Stimulated activated CD4-positive, alpha-beta T cell treated with anti-CD3 and anti-CD28 coated beads, Interleukin-1b, Interleukin-23, amount 100 ng/mL, for 24 hours (primary cell): ENCODE data around the gene ORC3.
"Not testable (repeated sequence)": the region's sequence is repeated elsewhere in the genome, so short reads cannot be mapped to it uniquely, and the experiment has no call there.

ENCODE experiments used
- DNase-seq, 4 experiments: peaks; one replicate each; pipeline ENCODE4 v3.0.0-alpha.2; 2020; ENCODE audit warnings: low read depth in 4 of 4, low spot score in 1 of 4

The ORC3 gene

GRCh38 chr6:87692086-87692485 lies 102.2 kb downstream of the ORC3 start:
- DNase-seq, result no peak

DNA sequence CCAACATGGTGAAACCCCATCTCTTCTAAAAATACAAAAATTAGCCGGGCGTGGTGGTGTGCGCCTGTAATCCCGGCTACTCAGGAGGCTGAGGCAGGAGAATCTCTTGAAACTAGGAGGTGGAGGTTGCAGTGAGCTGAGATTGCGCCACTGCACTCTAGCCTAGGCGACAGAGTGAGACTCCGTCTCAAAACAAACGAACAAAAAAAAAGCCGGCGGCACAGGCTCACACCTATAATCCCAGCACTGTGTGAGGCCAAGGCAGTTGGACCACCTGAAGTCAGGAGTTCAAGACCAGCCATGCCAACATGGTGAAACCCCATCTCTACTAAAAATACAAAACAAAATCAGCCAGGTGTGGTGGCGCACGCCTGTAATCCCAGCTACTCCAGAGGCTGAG lies 106.9 kb downstream of the ORC3 start:
- not testable (repeated sequence) for DNase-seq

DNA sequence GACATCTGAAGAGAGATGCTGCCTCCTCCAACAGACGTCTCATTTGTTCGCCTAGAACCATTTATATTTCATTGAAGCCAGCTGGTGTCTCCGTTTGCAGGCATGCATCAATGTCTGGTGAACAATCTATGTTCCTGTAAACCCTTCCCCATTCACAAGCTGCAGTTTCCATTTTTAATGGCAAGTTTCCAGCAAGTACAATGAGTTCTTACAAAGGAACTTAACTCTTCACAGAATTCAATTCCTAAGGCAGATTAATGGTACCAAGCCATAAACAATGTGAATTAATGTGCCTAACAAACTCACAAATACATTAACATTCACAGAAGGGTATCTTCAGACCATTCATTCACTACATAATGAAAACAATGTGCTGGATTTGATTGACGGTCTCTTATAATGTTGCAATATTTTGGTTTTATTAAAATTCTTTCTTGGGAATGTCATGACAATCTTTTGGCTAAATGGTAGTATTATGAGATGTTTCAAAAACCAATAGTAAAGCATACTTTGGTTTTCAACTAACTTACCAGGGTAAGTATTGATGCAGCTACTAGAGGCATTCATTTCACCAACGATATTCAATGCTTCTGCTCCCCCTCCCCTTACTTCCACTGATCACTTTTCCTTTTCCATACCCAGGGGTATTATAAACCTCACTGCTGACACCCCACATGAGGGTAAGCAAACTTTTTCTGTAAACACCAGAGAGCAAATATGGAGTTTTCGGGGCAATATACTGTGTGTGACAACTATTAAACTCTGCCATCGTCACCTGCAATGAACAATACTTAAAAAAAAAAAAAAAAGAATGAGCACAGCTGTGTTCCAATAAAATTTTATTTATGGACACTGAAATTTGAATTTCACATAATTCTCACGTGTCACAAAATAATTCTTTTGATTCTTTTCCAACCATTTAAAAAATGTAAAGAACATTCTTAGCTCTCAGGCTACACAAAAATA lies 107.9 kb downstream of the ORC3 start:
- DNase-seq, result no peak

- DNase-seq, result no peak
Measured at GRCh38 chr6:87698547-87699006, 108.6 kb downstream of the ORC3 start.

- no peak for DNase-seq
Measured at GRCh38 chr6:87699576-87699975, 109.6 kb downstream of the ORC3 start.

GRCh38 chr6:87700397-87701343 lies 110.7 kb downstream of the ORC3 start:
- peak in 2 of 4 experiments; percentile 3 to 13 for DNase-seq

DNA sequence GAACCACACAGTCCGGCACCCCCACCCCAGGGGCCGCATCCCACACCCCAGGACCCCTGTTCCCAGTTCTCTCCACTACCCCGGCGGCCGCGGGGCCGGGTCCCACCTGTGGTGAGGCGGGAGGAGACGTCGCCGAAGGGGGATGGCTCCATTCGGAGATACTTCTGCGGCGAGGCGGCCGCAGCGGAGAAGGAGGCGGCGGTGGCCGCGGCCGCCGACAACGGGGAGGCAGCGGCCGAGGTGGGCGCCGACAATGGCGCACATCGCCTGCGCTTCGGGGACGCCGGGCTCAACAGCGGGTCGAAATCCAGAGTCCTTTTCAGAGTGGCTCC lies 111.4 kb downstream of the ORC3 start:
- DNase-seq, result peak in 2 of 4 experiments; percentile 8 to 13

DNA sequence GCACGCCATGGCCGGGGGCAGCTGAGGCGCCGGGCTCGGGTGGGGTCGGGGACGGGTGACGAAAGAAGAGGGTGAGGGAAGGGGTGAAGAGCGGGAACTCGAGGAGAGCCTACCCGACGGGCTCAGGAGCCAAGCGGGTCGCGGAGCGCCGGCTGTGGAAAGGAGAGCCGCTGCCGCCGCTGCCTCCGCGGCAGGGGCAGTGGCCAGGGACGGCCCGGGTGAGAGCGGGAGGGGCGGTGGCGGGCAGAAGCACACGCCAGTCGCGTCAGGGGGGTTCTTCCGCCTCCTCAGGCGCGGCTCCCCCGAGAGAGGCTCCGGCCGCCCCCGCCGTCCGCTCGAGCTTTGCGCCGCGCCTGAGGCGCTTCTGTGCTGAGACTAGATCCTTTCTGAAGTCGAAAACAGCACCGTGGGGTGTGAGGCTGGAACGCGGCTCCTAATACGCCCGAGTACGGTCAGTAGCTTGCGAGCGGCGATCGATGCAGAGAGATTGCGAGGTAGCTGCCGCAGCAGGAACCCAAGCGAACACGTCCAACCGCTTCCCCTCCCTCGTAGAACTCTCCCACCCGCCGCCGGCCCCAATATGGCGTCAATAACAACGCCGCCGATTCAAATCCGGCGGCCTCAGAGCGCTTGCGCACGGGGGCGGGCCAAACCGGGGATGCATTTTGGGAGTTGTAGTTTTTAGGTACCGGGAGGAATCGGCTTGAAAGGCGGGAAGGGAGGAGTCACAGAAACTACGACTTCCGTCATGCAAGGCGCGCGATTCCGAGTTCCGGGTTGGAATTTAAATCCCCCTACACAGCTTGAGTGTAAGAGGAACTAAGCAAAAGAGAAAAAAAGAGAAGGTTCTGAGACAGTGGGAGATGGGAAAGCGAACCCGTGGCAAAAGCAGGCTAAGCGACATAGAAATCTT lies 112.0 kb downstream of the ORC3 start, which contains the start of gene AKIRIN2:
TSS of gene AKIRIN2 (minus strand) at position 558 of the 913 bp plus-strand sequence. CDS start at position 9, 549 bp downstream.
- peak; percentile 85 to 93 (median 92) for DNase-seq

DNA sequence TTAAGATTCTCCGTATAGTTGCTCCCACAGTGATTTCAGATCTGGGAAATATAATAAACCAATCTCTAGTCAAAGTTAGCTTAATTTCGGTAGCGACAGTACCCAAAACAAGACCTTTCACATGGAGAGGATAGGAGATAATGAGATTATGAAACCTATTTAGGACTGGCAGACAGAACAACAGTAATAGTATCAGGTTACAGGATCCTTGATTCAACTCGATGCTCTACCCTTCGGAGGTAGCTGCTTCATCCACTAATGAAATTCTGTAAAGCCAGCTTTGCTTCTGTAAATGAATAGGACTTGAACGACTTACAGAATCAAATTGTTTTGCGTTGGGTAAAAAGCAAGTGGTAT lies 112.6 kb downstream of the ORC3 start:
- no peak for DNase-seq

GRCh38 chr6:87703039-87703438 lies 113.1 kb downstream of the ORC3 start:
- not testable (repeated sequence) for DNase-seq

DNA sequence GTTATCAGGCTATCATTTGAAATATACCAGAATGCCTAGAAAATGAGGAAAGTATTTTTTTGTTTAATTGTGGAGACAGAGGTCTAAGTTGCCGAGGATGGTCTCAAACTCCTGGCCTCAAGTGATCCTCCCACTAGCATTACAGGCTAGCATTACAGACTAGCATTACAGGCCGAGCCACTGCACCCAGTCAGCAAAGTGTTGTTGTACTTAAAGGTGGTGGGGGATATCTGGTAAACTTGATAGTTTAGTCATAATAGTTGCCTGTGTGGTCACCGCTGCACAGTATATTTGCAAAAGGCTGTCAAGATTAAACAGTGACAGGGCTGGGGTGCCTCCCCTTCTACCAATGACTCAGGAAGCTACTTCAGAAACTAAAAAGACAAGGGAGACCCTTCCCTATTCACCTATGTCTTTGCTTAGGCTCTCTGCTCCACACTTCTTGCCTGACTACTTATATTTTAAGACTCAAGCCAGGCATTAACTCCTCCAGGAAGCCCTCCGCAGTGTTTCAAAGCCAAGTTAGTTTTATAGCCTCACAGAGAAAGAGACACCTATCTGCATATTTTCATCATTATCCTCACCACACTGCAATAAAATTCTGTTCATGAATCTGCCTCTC lies 115.2 kb downstream of the ORC3 start:
- peak in 2 of 4 experiments; percentile 20 to 38 for DNase-seq

GRCh38 chr6:87706187-87706966 lies 116.4 kb downstream of the ORC3 start:
- DNase-seq, result no peak

- DNase-seq, result not testable (repeated sequence)
Measured at GRCh38 chr6:87708581-87709427, 118.9 kb downstream of the ORC3 start.

- no peak for DNase-seq
Measured at GRCh38 chr6:87710090-87710489, 120.2 kb downstream of the ORC3 start.

DNA sequence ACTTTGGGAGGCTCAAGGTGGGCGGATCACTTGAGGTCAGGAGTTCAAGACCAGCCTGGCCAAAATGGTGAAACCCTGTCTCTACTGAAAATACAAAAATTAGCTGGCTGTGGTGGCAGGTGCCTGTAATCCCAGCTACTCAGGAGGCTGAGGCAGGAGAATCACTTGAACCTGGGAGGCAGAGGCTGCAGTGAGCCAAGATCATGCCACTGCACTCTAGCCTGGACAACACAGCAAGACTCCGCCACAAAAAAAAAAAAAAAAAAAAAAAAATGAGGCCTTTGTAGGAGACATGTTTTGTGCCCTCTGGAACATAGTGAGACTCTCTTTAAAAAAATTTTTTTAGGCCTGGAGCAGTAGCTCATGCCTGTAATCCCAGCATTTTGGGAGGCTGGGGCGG lies 122.8 kb downstream of the ORC3 start:
- not testable (repeated sequence) for DNase-seq

- DNase-seq, result no peak
Measured at GRCh38 chr6:87714093-87714842, 124.3 kb downstream of the ORC3 start.
